DND-41 (cell line): ENCODE measurements around the gene CENPN.

ENCODE experiments used
- EZH2 ChIP-seq: IDR thresholded peaks from 3 replicates; pipeline ENCODE4 v1.6.1; 2012; ENCODE audit warnings: borderline replicate concordance, low read depth, mild to moderate bottlenecking, moderate library complexity, low read length, inconsistent platforms; ENCODE audit not compliant: severe bottlenecking
- TF ChIP-seq, protein P1 (sequence below): IDR thresholded peaks from 2 replicates; pipeline ENCODE4 v1.5.1; 2012; ENCODE audit warnings: borderline replicate concordance, low read length, moderate library complexity, mild to moderate bottlenecking; ENCODE audit not compliant: poor library complexity, severe bottlenecking; ENCODE audit errors: extremely low read depth

DNA sequence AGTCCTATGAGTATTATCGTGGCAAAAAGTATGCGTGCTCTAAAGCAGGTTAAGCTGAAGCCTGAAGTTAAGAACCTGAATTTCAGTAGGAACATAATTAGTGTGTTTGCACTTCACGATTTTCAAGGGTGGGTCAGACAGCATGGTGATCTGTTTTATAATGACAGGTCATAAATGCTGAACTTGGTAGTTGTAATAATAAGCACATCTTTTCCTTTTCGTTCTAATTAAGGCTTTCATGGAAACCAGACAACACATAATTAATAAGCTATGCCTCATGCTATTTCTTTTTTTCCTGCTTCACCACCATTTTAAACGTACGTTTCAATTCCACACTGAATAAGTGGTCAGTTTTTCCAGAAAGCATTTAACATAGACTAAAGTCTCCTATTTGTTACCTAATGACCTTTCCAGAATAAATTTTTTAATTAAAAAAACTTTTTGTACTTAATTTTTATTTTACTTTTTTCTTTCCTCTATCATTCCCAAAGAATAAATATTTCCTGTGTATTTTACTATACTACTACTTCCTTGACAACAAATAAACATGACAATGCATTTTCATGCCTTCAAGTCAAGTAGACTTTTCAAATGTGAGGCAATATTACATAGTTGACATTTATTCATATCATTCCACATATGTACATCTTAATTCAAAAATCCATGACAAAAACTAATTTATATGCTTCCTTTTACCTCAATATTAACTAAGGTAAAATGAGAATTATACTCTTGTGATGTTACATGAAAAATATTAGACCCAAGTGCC, 22.7 kb upstream of the CENPN start:
- no peak for TF ChIP-seq EZH2
- TF ChIP-seq, protein P1, sequence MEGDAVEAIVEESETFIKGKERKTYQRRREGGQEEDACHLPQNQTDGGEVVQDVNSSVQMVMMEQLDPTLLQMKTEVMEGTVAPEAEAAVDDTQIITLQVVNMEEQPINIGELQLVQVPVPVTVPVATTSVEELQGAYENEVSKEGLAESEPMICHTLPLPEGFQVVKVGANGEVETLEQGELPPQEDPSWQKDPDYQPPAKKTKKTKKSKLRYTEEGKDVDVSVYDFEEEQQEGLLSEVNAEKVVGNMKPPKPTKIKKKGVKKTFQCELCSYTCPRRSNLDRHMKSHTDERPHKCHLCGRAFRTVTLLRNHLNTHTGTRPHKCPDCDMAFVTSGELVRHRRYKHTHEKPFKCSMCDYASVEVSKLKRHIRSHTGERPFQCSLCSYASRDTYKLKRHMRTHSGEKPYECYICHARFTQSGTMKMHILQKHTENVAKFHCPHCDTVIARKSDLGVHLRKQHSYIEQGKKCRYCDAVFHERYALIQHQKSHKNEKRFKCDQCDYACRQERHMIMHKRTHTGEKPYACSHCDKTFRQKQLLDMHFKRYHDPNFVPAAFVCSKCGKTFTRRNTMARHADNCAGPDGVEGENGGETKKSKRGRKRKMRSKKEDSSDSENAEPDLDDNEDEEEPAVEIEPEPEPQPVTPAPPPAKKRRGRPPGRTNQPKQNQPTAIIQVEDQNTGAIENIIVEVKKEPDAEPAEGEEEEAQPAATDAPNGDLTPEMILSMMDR, result no peak
